ENCODE measurements around the gene SIX2.

GRCh38 chr2:45042401-45042800, 33.1 kb upstream of the SIX2 start:
- TF ChIP-seq CTCF (IDR thresholded peaks at IDR 0.05) (no peak), EZH2 (IDR thresholded peaks at IDR 0.05; ENCODE audit: borderline replicate concordance, insufficient read depth, low read depth, low read length, poor library complexity, severe bottlenecking) (no peak)
